ENCODE data around the gene EVC2.

EVC2 gene

DNA sequence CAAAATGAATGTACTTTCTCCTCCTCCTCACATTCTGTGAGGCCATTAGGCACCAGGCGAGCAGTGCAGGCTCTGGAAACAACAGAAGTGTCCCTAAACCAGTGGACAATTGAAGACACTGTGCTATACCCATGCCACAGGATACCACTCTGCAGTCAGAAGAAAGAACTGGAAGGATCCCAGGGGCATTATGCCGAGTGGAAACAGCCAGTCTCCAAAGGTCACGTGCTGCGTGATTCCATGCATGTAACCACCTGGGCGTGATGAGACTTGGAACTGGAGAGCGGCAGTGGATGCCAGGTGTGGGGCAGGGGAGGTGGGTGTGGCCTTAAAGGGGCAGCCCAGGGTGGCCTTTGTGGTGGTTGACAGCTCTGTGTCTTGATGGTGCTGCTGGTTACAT lies 139.4 kb downstream of the EVC2 start:
- no peak for DNase-seq (ENCODE audit: low read depth)
- TF ChIP-seq, protein P1, sequence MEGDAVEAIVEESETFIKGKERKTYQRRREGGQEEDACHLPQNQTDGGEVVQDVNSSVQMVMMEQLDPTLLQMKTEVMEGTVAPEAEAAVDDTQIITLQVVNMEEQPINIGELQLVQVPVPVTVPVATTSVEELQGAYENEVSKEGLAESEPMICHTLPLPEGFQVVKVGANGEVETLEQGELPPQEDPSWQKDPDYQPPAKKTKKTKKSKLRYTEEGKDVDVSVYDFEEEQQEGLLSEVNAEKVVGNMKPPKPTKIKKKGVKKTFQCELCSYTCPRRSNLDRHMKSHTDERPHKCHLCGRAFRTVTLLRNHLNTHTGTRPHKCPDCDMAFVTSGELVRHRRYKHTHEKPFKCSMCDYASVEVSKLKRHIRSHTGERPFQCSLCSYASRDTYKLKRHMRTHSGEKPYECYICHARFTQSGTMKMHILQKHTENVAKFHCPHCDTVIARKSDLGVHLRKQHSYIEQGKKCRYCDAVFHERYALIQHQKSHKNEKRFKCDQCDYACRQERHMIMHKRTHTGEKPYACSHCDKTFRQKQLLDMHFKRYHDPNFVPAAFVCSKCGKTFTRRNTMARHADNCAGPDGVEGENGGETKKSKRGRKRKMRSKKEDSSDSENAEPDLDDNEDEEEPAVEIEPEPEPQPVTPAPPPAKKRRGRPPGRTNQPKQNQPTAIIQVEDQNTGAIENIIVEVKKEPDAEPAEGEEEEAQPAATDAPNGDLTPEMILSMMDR (IDR thresholded peaks at IDR 0.05; ENCODE audit: insufficient read depth, low read depth, low read length, missing control alignments): no peak
- no peak overlapping the region for H3K4me3 ChIP-seq (ENCODE audit: low read depth, low read length)

DNA sequence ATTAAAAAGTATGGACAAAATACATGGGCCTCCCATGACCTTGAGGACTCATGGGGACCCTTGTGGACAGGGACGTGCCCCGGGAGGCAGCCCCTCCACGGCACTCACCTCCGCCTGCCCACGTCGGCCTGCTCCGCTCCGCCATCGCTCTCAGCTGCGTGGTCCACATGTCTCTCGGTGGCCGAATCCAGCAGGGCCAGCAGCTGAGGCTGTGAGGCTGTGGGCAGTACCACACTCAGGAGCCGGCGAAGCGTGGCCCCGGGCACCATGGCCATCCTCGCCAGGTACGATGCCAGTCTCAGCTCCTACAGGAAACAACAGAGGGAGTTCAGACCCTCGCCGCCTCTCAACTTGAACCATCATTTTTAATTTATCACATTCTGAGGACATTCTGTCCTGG lies 140.0 kb downstream of the EVC2 start:
- TF ChIP-seq, protein P1 (IDR thresholded peaks at IDR 0.05; ENCODE audit: insufficient read depth, low read depth, low read length, missing control alignments): no peak
- DNase-seq (ENCODE audit: low read depth): no peak
- H3K4me3 ChIP-seq (ENCODE audit: low read depth, low read length): no peak overlapping the region

DNA sequence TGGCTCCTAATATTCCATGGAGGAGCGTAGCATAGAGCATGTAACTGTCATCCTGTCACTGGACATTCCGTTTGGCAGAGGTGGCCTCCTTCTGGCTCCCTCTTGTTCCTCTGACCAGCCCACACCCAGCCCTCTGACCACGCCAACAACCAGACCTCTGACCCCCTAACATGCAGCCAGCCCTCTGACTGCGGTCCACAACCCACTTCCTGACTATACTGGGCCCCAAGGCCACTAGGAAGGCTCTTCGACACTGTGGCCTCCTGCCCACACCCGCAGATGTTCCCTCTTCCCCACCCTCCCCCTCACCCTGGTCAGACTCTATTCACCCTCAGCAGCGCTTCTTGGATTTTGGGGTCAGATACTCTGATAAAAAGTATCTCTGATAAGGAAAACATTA lies 141.4 kb downstream of the EVC2 start:
- TF ChIP-seq, protein P1 (IDR thresholded peaks at IDR 0.05; ENCODE audit: insufficient read depth, low read depth, low read length, missing control alignments): no peak
- no peak for DNase-seq (ENCODE audit: low read depth)
- no peak overlapping the region for H3K4me3 ChIP-seq (ENCODE audit: low read depth, low read length)

DNA sequence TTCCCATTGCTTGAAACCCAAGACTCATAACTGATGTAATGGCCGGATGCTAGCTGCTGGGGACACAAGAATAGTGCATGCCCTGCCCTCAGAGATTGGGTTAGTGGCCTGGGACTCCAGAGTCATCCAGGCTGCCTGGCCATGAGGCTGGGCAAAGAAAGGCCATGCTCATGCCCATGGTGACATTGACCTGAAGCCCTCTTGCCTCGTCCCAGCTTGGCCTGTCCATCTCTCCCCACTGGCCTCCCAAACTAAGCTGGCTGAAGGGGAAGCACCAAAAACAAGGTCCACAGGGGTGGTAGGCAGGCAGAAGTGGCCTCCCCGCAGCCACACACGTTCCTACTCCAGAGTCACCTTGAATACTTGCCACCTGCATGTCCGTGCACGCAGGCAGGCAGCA lies 141.8 kb downstream of the EVC2 start:
- H3K4me3 ChIP-seq (ENCODE audit: low read depth, low read length): no peak overlapping the region
- no peak for DNase-seq (ENCODE audit: low read depth)
- TF ChIP-seq, protein P1 (IDR thresholded peaks at IDR 0.05; ENCODE audit: insufficient read depth, low read depth, low read length, missing control alignments): no peak

DNA sequence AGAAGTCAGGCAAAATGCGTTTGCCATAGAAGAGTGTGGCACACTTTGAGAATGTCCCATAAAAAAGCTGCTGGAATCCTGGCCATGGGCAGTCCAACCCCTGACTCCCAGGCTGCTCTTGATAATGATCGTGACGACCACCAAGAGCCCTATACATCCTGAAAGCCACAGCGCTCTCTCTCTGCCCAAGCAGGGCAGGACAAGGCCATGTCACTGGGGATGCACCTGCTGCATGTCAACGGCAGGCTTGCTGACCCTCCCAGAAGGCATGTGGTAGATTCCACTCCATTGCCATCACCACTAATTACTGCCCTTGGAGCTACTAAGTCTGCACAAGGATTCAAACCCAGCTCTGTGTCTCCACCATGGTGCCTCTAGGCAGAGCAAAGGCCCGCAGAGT lies 144.5 kb downstream of the EVC2 start:
- no peak for DNase-seq (ENCODE audit: low read depth)
- TF ChIP-seq, protein P1 (IDR thresholded peaks at IDR 0.05; ENCODE audit: insufficient read depth, low read depth, low read length, missing control alignments): no peak
- H3K4me3 ChIP-seq (ENCODE audit: low read depth, low read length): no peak overlapping the region

DNA sequence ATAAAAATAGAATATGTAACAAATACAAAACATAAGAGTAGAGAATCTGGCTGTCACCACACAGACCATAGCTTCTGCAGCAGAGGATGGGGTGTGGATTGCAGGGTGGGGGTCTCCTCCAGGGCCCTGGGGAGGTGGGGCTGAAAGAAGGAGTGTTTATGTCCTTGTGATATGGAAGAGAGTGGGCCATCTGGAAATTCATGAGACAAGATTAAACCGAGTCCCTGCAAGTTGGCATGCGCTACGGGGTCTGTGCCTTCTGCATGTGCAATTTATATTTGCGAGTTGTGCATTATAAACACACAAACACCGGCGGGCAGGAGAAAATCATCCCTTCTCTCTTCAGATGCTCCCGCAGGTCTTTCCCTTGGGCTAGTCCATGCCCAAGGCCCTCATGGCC lies 145.9 kb downstream of the EVC2 start:
- TF ChIP-seq, protein P1 (IDR thresholded peaks at IDR 0.05; ENCODE audit: insufficient read depth, low read depth, low read length, missing control alignments): no peak
- H3K4me3 ChIP-seq (ENCODE audit: low read depth, low read length): no peak overlapping the region
- no peak for DNase-seq (ENCODE audit: low read depth)

DNA sequence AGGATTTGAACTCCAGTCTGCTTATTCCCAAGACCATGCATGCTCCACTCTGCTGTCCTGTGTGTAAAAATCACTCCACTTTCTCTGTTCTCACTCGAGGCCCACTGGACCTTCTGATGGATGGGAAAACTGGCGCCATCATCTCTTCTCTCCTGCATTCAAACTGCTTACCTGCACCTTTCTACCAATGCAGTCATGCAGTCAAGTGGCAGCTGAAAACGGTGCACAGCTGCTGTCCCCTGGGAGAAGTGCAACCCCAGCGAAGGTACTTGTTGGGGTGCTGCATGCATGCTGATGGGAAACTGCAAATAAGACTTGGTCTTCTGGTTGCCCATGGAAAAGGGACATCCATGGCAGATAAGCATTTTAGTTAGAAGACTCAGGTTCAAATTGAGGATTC lies 147.1 kb downstream of the EVC2 start:
- H3K4me3 ChIP-seq (ENCODE audit: low read depth, low read length): no peak overlapping the region
- TF ChIP-seq, protein P1 (IDR thresholded peaks at IDR 0.05; ENCODE audit: insufficient read depth, low read depth, low read length, missing control alignments): no peak
- DNase-seq (ENCODE audit: low read depth): no peak
